Coronary artery (tissue), 2 donors: Measurements from ENCODE around the gene NHLRC4.

Source experiments
- DNase-seq: peaks from one replicate; pipeline ENCODE4 v3.0.0-alpha.2; 2017; ENCODE audit warnings: low spot score
- H3K27ac ChIP-seq, 2 donors: fragments of 200-600 bp; sonication (generic); one replicate each; pipeline ENCODE4 v1.5.1; 2016 to 2019
- H3K4me3 ChIP-seq: fragments of 200-600 bp; sonication (generic); 2 replicates; pipeline ENCODE4 v1.5.1; 2016; ENCODE audit warnings: mild to moderate bottlenecking, moderate library complexity
- TF ChIP-seq, protein P1 (sequence below): fragments of 200-600 bp; sonication (generic); IDR thresholded peaks from one replicate; pipeline ENCODE4 v1.5.1; 2019; ENCODE audit warnings: antibody characterized with exemption

NHLRC4 gene

GRCh38 chr16:610513-611381 lies 43.9 kb downstream of the NHLRC4 start:
- no peak overlapping the region for H3K27ac ChIP-seq
- no peak overlapping the region for H3K4me3 ChIP-seq
- TF ChIP-seq, protein P1, sequence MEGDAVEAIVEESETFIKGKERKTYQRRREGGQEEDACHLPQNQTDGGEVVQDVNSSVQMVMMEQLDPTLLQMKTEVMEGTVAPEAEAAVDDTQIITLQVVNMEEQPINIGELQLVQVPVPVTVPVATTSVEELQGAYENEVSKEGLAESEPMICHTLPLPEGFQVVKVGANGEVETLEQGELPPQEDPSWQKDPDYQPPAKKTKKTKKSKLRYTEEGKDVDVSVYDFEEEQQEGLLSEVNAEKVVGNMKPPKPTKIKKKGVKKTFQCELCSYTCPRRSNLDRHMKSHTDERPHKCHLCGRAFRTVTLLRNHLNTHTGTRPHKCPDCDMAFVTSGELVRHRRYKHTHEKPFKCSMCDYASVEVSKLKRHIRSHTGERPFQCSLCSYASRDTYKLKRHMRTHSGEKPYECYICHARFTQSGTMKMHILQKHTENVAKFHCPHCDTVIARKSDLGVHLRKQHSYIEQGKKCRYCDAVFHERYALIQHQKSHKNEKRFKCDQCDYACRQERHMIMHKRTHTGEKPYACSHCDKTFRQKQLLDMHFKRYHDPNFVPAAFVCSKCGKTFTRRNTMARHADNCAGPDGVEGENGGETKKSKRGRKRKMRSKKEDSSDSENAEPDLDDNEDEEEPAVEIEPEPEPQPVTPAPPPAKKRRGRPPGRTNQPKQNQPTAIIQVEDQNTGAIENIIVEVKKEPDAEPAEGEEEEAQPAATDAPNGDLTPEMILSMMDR = peak; percentile 32
- DNase-seq = no peak

GRCh38 chr16:615122-615521 lies 48.3 kb downstream of the NHLRC4 start:
- Histone ChIP-seq H3K27ac (no peak overlapping the region), H3K4me3 (no peak overlapping the region)
- no peak for DNase-seq
- TF ChIP-seq, protein P1 = no peak

GRCh38 chr16:616733-617586 lies 50.2 kb downstream of the NHLRC4 start:
- Histone ChIP-seq H3K4me3 (no peak overlapping the region), H3K27ac (no peak overlapping the region)
- no peak for DNase-seq
- TF ChIP-seq, protein P1 = no peak

DNA sequence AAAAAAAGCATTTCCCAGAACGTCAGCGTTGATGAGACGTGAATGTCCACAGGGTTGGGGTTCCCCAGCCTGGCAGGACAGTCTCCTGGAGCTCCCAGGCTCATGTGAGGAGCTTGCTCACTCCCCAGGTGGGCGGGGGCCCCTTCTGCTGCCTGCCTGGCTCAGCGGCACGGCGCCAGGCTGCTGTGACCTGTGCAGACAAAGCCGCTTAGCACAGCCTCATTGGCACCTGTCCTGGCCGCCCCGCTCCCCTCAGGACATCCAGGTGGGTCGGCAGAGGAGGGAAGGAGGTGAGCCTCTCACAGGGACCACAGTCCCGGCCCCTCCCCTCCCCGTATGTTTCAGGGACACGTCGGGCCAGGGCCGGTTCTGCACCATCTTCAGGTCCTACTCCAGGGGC lies 51.0 kb downstream of the NHLRC4 start:
- no peak for DNase-seq
- TF ChIP-seq, protein P1 = no peak
- Histone ChIP-seq H3K27ac (no peak overlapping the region), H3K4me3 (no peak overlapping the region)
